Keratinocyte (primary cell): ENCODE results near the gene ZNF787. TPM values are rescaled to one million over a fixed set of nuclear protein-coding genes. Genes with fewer than 3 reads are reported as not detected.

ENCODE experiments used
- DNase-seq: peaks from one replicate; pipeline ENCODE4 v3.0.0-alpha.2; 2011; ENCODE audit warnings: low read depth, missing footprints, low spot score
- FAIRE-seq: peaks from 2 replicates; lab custom pipeline; 2011; peaks lifted over from hg19 to GRCh38; lab: Jason Lieb, UNC
- H2AFZ ChIP-seq: 2 replicates; pipeline ENCODE4 v1.6.0; 2012; ENCODE audit warnings: low read length, control low read depth, inconsistent platforms; ENCODE audit not compliant: control insufficient read depth
- H3K27ac ChIP-seq: 2 replicates; pipeline ENCODE4 v1.5.1; 2011; ENCODE audit warnings: low read length; ENCODE audit not compliant: control insufficient read depth, insufficient read depth
- H3K27me3 ChIP-seq: 3 replicates; pipeline ENCODE4 v1.6.0; 2011; ENCODE audit warnings: low read length; ENCODE audit not compliant: control insufficient read depth, insufficient read depth; ENCODE audit errors: extremely low read depth
- H3K36me3 ChIP-seq, 2 experiments: 2 replicates in 1 of 2; 3 replicates in 1 of 2; pipeline ENCODE4 v1.5.1; 2011; ENCODE audit warnings: low read length in 2 of 2, mild to moderate bottlenecking in 1 of 2; ENCODE audit not compliant: control insufficient read depth in 2 of 2, insufficient read depth in 2 of 2; ENCODE audit errors: extremely low read depth in 1 of 2
- H3K4me1 ChIP-seq: 3 replicates; pipeline ENCODE4 v1.5.1; 2011; ENCODE audit warnings: low read length; ENCODE audit not compliant: control insufficient read depth, insufficient read depth; ENCODE audit errors: extremely low read depth
- H3K4me2 ChIP-seq: 3 replicates; pipeline ENCODE4 v1.6.0; 2011; ENCODE audit warnings: low read depth, low read length; ENCODE audit not compliant: control insufficient read depth, insufficient read depth; ENCODE audit errors: extremely low read depth
- H3K4me3 ChIP-seq, 3 experiments: fragments of 200-600 bp in 1 of 3; sonication (generic) in 1 of 3; 2 replicates in 2 of 3; 3 replicates in 1 of 3; pipeline ENCODE4 v1.5.1; 2011 to 2016; ENCODE audit warnings: low read length in 3 of 3, mild to moderate bottlenecking in 3 of 3, control low read depth in 2 of 3, inconsistent platforms in 1 of 3, low read depth in 1 of 3, mixed read lengths in 1 of 3, mixed run types in 1 of 3, moderate library complexity in 1 of 3; ENCODE audit not compliant: control insufficient read depth in 2 of 3, insufficient read depth in 2 of 3; ENCODE audit errors: extremely low read depth in 1 of 3
- H3K79me2 ChIP-seq: 2 replicates; pipeline ENCODE4 v1.6.0; 2012; ENCODE audit warnings: low read length; ENCODE audit not compliant: control insufficient read depth, insufficient read depth
- H3K9ac ChIP-seq: 3 replicates; pipeline ENCODE4 v1.6.0; 2011; ENCODE audit warnings: low read length; ENCODE audit not compliant: control insufficient read depth, insufficient read depth; ENCODE audit errors: extremely low read depth
- H3K9me1 ChIP-seq: 3 replicates; pipeline ENCODE4 v1.6.0; 2011; ENCODE audit warnings: low read length; ENCODE audit not compliant: control insufficient read depth, insufficient read depth; ENCODE audit errors: extremely low read depth
- H3K9me3 ChIP-seq: 2 replicates; pipeline ENCODE4 v1.5.1; 2012; ENCODE audit warnings: low read depth, low read length; ENCODE audit not compliant: control insufficient read depth
- H4K20me1 ChIP-seq: 3 replicates; pipeline ENCODE4 v1.6.0; 2011; ENCODE audit warnings: low read length; ENCODE audit not compliant: control insufficient read depth, insufficient read depth; ENCODE audit errors: extremely low read depth
- EZH2 ChIP-seq: IDR thresholded peaks from one replicate; pipeline ENCODE4 v1.6.1; 2012; ENCODE audit warnings: inconsistent platforms, mild to moderate bottlenecking, low read length, moderate library complexity
- dilution Hi-C: fragments of 300-500 bp; cut with MboI; formaldehyde crosslinking; loops from one replicate; pipeline ENCODE4 v1.7.0; 2020; ENCODE audit warnings: low sequenced_read_pairs; ENCODE audit not compliant: extremely low pct_ligation_motif_present
- polyA plus RNA-seq, 5 experiments: library from polyadenylated mRNA; depleted of rRNA in 3 of 5; stranded (reverse) in 3 of 5; stranded (forward) in 1 of 5; unstranded in 1 of 5; fragments of >200 nt; gene quantifications; 1 replicate in 1 of 5; 2 replicates in 3 of 5; 3 replicates in 1 of 5; pipeline versions ENCODE4 v1.2.1 to v1.2.3, GENCODE V29; 2011 to 2012; ENCODE audit warnings: missing spikeins in 2 of 5, low read depth in 1 of 5, low replicate concordance in 1 of 5
- TF ChIP-seq, protein P1 (sequence below), 3 experiments: IDR thresholded peaks in 1 of 3; conservative IDR thresholded peaks in 1 of 3; optimal IDR thresholded peaks in 1 of 3; 2 replicates in 2 of 3; 3 replicates in 1 of 3; pipeline versions ENCODE3 to v1.5.1; 2011; ENCODE audit warnings: low read length in 3 of 3, mild to moderate bottlenecking in 3 of 3, moderate library complexity in 2 of 3, control low read depth in 1 of 3, inconsistent platforms in 1 of 3; ENCODE audit not compliant: insufficient read depth in 2 of 3; ENCODE audit errors: extremely low read depth in 1 of 3

Gene ZNF787
- polyA plus RNA-seq, 1 donor (not counting 4 experiments of a cell fraction or from before 2014, with no cell fraction given): 5.6 TPM

GRCh38 chr19:56103027-56103614 is 18.0 kb downstream of the ZNF787 start:
- dilution Hi-C loops: no loop called here
- H3K79me2 ChIP-seq: peaks cover 76% of the 10 kb centered on the region
- H2AFZ ChIP-seq: no peak overlapping the region

GRCh38 chr19:56101746-56102535 is 19.2 kb downstream of the ZNF787 start:
- no peak overlapping the region for H3K4me3 ChIP-seq
- H3K4me1 ChIP-seq: peaks cover 3% of the 10 kb centered on the region
- TF ChIP-seq EZH2: no peak
- TF ChIP-seq, protein P1, sequence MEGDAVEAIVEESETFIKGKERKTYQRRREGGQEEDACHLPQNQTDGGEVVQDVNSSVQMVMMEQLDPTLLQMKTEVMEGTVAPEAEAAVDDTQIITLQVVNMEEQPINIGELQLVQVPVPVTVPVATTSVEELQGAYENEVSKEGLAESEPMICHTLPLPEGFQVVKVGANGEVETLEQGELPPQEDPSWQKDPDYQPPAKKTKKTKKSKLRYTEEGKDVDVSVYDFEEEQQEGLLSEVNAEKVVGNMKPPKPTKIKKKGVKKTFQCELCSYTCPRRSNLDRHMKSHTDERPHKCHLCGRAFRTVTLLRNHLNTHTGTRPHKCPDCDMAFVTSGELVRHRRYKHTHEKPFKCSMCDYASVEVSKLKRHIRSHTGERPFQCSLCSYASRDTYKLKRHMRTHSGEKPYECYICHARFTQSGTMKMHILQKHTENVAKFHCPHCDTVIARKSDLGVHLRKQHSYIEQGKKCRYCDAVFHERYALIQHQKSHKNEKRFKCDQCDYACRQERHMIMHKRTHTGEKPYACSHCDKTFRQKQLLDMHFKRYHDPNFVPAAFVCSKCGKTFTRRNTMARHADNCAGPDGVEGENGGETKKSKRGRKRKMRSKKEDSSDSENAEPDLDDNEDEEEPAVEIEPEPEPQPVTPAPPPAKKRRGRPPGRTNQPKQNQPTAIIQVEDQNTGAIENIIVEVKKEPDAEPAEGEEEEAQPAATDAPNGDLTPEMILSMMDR (optimal IDR thresholded peaks at IDR 0.05 in 1 of 3, IDR thresholded peaks at IDR 0.05 in 1 of 3, conservative IDR thresholded peaks at IDR 0.05 in 1 of 3; ENCODE audit: extremely low read depth in 1 of 3, insufficient read depth in 2 of 3, low read length in 3 of 3): no peak
- no peaks in the 10 kb centered on the region for H3K9me1 ChIP-seq
- no peak overlapping the region for H2AFZ ChIP-seq
- FAIRE-seq (no peak), DNase-seq (no peak)
- peaks cover 14 to 18% of the 10 kb centered on the region in 2 experiments for H3K36me3 ChIP-seq
- H3K9me3 ChIP-seq: no peaks in the 10 kb centered on the region
- no peak overlapping the region for H3K27ac ChIP-seq
- H3K79me2 ChIP-seq: peaks cover 73% of the 10 kb centered on the region
- no peak overlapping the region for H3K9ac ChIP-seq
- no peak overlapping the region for H3K4me2 ChIP-seq
- peaks cover 18% of the 10 kb centered on the region for H4K20me1 ChIP-seq
- no peaks in the 10 kb centered on the region for H3K27me3 ChIP-seq
- dilution Hi-C loops: no loop called here

More at GRCh38 chr19:56103027-56103614, 18.0 kb downstream of the ZNF787 start:
- Histone ChIP-seq H3K36me3 (peaks cover 8 to 19% of the 10 kb centered on the region in 2 experiments), H3K9me1 (no peaks in the 10 kb centered on the region), H3K27me3 (no peaks in the 10 kb centered on the region), H3K4me3 (no peak overlapping the region), H3K9ac (no peak overlapping the region), H3K4me1 (peaks cover 3% of the 10 kb centered on the region), H3K4me2 (no peak overlapping the region), H3K27ac (no peak overlapping the region), H4K20me1 (peaks cover 17% of the 10 kb centered on the region), H3K9me3 (no peaks in the 10 kb centered on the region)
- DNase-seq (no peak), FAIRE-seq (no peak)
- TF ChIP-seq EZH2: no peak
- TF ChIP-seq, protein P1 (optimal IDR thresholded peaks at IDR 0.05 in 1 of 3, IDR thresholded peaks at IDR 0.05 in 1 of 3, conservative IDR thresholded peaks at IDR 0.05 in 1 of 3; ENCODE audit: extremely low read depth in 1 of 3, insufficient read depth in 2 of 3, low read length in 3 of 3): no peak
